ENCODE data around the gene HMCN1. TPM values are rescaled to one million over a fixed set of nuclear protein-coding genes. Genes with fewer than 3 reads are reported as not detected.

Gene HMCN1
- total and polyA plus RNA-seq, 4 donors = 3.2 to 149 (median 15.4) TPM

- 94 to 95% methylated on average over 1 of the region's 1 CpG for WGBS, 2 donors
These were observed 119.5 kb downstream of the HMCN1 start for GRCh38 chr1:185853739-185854138.

GRCh38 chr1:185856482-185856881 is 122.3 kb downstream of the HMCN1 start:
- no peak overlapping the region for H3K27ac ChIP-seq (ENCODE audit: low read depth in 1 of 2, low read length in 1 of 2)
- H3K9me3 ChIP-seq (ENCODE audit: control insufficient read depth in 4 of 4, insufficient read depth in 3 of 4, low read length in 3 of 4) = no peaks in the 10 kb centered on the region
- peaks cover 0 to 4% (median 0%) of the 10 kb centered on the region in 5 donors for H3K4me1 ChIP-seq (ENCODE audit: control insufficient read depth in 5 of 5, insufficient read depth in 5 of 5, low read length in 5 of 5)
- WGBS, 2 donors = 85 to 91% methylated on average over 3 of the region's 3 CpGs
- H3K4me3 ChIP-seq = no peak overlapping the region
- TF ChIP-seq, protein P1, sequence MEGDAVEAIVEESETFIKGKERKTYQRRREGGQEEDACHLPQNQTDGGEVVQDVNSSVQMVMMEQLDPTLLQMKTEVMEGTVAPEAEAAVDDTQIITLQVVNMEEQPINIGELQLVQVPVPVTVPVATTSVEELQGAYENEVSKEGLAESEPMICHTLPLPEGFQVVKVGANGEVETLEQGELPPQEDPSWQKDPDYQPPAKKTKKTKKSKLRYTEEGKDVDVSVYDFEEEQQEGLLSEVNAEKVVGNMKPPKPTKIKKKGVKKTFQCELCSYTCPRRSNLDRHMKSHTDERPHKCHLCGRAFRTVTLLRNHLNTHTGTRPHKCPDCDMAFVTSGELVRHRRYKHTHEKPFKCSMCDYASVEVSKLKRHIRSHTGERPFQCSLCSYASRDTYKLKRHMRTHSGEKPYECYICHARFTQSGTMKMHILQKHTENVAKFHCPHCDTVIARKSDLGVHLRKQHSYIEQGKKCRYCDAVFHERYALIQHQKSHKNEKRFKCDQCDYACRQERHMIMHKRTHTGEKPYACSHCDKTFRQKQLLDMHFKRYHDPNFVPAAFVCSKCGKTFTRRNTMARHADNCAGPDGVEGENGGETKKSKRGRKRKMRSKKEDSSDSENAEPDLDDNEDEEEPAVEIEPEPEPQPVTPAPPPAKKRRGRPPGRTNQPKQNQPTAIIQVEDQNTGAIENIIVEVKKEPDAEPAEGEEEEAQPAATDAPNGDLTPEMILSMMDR (IDR thresholded peaks at IDR 0.05; ENCODE audit: control extremely low read depth, extremely low read depth) = no peak
- H3K27me3 ChIP-seq (ENCODE audit: control insufficient read depth in 3 of 3, insufficient read depth in 3 of 3, low read length in 2 of 3) = no peaks in the 10 kb centered on the region
- no peak for ATAC-seq (ENCODE audit: insufficient read depth, low FRiP score)
- H3K36me3 ChIP-seq (ENCODE audit: control insufficient read depth in 4 of 4, insufficient read depth in 4 of 4, low read length in 4 of 4) = no peaks in the 10 kb centered on the region
- no peak for DNase-seq
- H3K9ac ChIP-seq (ENCODE audit: insufficient read depth in 1 of 2, low read length in 2 of 2) = no peak overlapping the region

More at GRCh38 chr1:185853739-185854138, 119.5 kb downstream of the HMCN1 start:
- no peak overlapping the region for H3K27ac ChIP-seq (ENCODE audit: low read depth in 1 of 2, low read length in 1 of 2)
- no peak for DNase-seq
- H3K4me3 ChIP-seq = no peak overlapping the region
- no peaks in the 10 kb centered on the region for H3K36me3 ChIP-seq (ENCODE audit: control insufficient read depth in 4 of 4, insufficient read depth in 4 of 4, low read length in 4 of 4)
- no peak for ATAC-seq (ENCODE audit: insufficient read depth, low FRiP score)
- H3K9ac ChIP-seq (ENCODE audit: insufficient read depth in 1 of 2, low read length in 2 of 2) = no peak overlapping the region
- no peaks in the 10 kb centered on the region for H3K27me3 ChIP-seq (ENCODE audit: control insufficient read depth in 3 of 3, insufficient read depth in 3 of 3, low read length in 2 of 3)
- TF ChIP-seq, protein P1 (IDR thresholded peaks at IDR 0.05; ENCODE audit: control extremely low read depth, extremely low read depth) = no peak
- no peaks in the 10 kb centered on the region for H3K9me3 ChIP-seq (ENCODE audit: control insufficient read depth in 4 of 4, insufficient read depth in 3 of 4, low read length in 3 of 4)
- H3K4me1 ChIP-seq (ENCODE audit: control insufficient read depth in 5 of 5, insufficient read depth in 5 of 5, low read length in 5 of 5) = peaks cover 0 to 4% (median 0%) of the 10 kb centered on the region in 5 donors

DNA sequence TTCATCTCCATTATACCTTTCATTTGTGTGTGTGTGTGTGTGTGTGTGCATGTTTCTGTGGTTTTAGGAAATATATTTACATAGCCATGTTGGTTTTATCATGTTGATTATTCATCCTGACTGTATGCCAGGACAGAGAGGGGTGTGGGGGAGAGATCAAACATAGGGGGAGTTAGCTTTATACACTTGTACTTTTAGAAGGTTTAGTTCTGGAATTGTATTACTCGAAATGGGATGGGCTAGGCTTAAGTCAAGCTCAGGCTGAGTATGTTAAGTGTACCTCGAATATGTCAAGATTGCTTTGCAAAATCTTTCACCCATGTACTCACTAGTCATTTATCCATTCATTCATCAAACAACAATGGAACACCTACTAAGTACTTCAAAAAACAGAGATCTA is 123.3 kb downstream of the HMCN1 start:
- Histone ChIP-seq H3K27me3 (ENCODE audit: control insufficient read depth in 3 of 3, insufficient read depth in 3 of 3, low read length in 2 of 3) (no peaks in the 10 kb centered on the region), H3K36me3 (ENCODE audit: control insufficient read depth in 4 of 4, insufficient read depth in 4 of 4, low read length in 4 of 4) (no peaks in the 10 kb centered on the region), H3K9ac (ENCODE audit: insufficient read depth in 1 of 2, low read length in 2 of 2) (no peak overlapping the region), H3K4me1 (ENCODE audit: control insufficient read depth in 5 of 5, insufficient read depth in 5 of 5, low read length in 5 of 5) (peaks cover 0 to 4% (median 0%) of the 10 kb centered on the region in 5 donors), H3K4me3 (no peak overlapping the region), H3K9me3 (ENCODE audit: control insufficient read depth in 4 of 4, insufficient read depth in 3 of 4, low read length in 3 of 4) (no peaks in the 10 kb centered on the region), H3K27ac (ENCODE audit: low read depth in 1 of 2, low read length in 1 of 2) (no peak overlapping the region)
- TF ChIP-seq, protein P1 (IDR thresholded peaks at IDR 0.05; ENCODE audit: control extremely low read depth, extremely low read depth) = no peak
- DNase-seq (no peak), ATAC-seq (ENCODE audit: insufficient read depth, low FRiP score) (peak; percentile 24)
- 53 to 85% methylated on average over 2 of the region's 2 CpGs for WGBS, 2 donors

GRCh38 chr1:185860311-185860710 is 126.1 kb downstream of the HMCN1 start:
- H3K9me3 ChIP-seq (ENCODE audit: control insufficient read depth in 4 of 4, insufficient read depth in 3 of 4, low read length in 3 of 4) = no peaks in the 10 kb centered on the region
- DNase-seq (no peak), ATAC-seq (ENCODE audit: insufficient read depth, low FRiP score) (no peak)
- WGBS, 2 donors = 95 to 97% methylated on average over 1 of the region's 1 CpG
- no peak overlapping the region for H3K27ac ChIP-seq (ENCODE audit: low read depth in 1 of 2, low read length in 1 of 2)
- H3K36me3 ChIP-seq (ENCODE audit: control insufficient read depth in 4 of 4, insufficient read depth in 4 of 4, low read length in 4 of 4) = no peaks in the 10 kb centered on the region
- H3K27me3 ChIP-seq (ENCODE audit: control insufficient read depth in 3 of 3, insufficient read depth in 3 of 3, low read length in 2 of 3) = no peaks in the 10 kb centered on the region
- no peak overlapping the region for H3K9ac ChIP-seq (ENCODE audit: insufficient read depth in 1 of 2, low read length in 2 of 2)
- TF ChIP-seq, protein P1 (IDR thresholded peaks at IDR 0.05; ENCODE audit: control extremely low read depth, extremely low read depth) = no peak
- H3K4me1 ChIP-seq (ENCODE audit: control insufficient read depth in 5 of 5, insufficient read depth in 5 of 5, low read length in 5 of 5) = peaks cover 0 to 4% (median 0%) of the 10 kb centered on the region in 5 donors
- no peak overlapping the region for H3K4me3 ChIP-seq

Data from lung (tissue), 12 donors.